SK-N-SH (cell line): Measurements from ENCODE around the gene SSBP2.

ENCODE experiments used
- EZH2phosphoT487 ChIP-seq: fragments of 200-600 bp; sonication (generic); IDR thresholded peaks from 2 replicates; pipeline ENCODE4 v1.6.1; 2017; ENCODE audit warnings: low read depth, mixed run types, mild to moderate bottlenecking, antibody characterized with exemption, moderate library complexity, borderline replicate concordance
- TAF1 ChIP-seq: IDR thresholded peaks from 2 replicates; pipeline ENCODE4 v1.6.1; 2012; ENCODE audit warnings: low read depth, mild to moderate bottlenecking, low read length, moderate library complexity, borderline replicate concordance
- TF ChIP-seq, protein P1 (sequence below): fragments of 200-600 bp; sonication (generic); IDR thresholded peaks from 2 replicates; pipeline ENCODE4 v1.6.1; 2017; ENCODE audit warnings: antibody characterized with exemption, mild to moderate bottlenecking, moderate library complexity

DNA sequence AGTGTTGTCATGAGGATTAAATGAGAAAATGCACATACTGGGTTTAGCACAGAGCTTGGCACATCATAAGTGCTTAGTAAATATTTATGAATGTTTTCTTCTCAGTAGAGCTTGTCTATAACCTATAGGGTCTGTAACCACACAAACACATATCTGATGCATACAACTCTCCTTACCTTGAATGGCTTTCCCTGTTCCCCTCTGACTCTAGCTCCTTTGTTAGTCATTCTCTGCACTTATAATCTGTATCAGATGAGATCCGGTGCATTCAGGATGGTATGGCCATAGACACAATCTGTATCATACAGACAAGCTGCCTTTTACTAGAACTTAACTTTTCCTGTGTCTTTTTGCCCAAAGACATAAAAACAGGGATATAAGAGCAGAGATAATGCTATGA, 11.1 kb upstream of the SSBP2 start:
- TF ChIP-seq, protein P1, sequence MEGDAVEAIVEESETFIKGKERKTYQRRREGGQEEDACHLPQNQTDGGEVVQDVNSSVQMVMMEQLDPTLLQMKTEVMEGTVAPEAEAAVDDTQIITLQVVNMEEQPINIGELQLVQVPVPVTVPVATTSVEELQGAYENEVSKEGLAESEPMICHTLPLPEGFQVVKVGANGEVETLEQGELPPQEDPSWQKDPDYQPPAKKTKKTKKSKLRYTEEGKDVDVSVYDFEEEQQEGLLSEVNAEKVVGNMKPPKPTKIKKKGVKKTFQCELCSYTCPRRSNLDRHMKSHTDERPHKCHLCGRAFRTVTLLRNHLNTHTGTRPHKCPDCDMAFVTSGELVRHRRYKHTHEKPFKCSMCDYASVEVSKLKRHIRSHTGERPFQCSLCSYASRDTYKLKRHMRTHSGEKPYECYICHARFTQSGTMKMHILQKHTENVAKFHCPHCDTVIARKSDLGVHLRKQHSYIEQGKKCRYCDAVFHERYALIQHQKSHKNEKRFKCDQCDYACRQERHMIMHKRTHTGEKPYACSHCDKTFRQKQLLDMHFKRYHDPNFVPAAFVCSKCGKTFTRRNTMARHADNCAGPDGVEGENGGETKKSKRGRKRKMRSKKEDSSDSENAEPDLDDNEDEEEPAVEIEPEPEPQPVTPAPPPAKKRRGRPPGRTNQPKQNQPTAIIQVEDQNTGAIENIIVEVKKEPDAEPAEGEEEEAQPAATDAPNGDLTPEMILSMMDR, result no peak
- TF ChIP-seq EZH2phosphoT487 (no peak), TAF1 (no peak)
